ENCODE results near the gene SH3BP5. TPM values are rescaled to one million over a fixed set of nuclear protein-coding genes. Genes with fewer than 3 reads are reported as not detected.

The SH3BP5 gene
- total and polyA plus RNA-seq, 2 donors (not counting 1 experiment from before 2014, with no cell fraction given) = 76.6 to 92.3 TPM

- Mint-ChIP-seq H3K27ac (peak within 1 kb of the TSS; percentile 93), H3K4me3 (peak within 1 kb of the TSS; percentile 94), H3K27me3 (no peaks in the 10 kb centered on the region), H3K9me3 (ENCODE audit: insufficient read depth) (no peaks in the 10 kb centered on the region), H3K4me1 (peaks cover 25% of the 10 kb centered on the region)
- peaks cover 12% of the 10 kb centered on the region for H4K20me1 ChIP-seq (ENCODE audit: control insufficient read depth, insufficient read depth, low read length, poor library complexity, severe bottlenecking)
- TF ChIP-seq, protein P1, sequence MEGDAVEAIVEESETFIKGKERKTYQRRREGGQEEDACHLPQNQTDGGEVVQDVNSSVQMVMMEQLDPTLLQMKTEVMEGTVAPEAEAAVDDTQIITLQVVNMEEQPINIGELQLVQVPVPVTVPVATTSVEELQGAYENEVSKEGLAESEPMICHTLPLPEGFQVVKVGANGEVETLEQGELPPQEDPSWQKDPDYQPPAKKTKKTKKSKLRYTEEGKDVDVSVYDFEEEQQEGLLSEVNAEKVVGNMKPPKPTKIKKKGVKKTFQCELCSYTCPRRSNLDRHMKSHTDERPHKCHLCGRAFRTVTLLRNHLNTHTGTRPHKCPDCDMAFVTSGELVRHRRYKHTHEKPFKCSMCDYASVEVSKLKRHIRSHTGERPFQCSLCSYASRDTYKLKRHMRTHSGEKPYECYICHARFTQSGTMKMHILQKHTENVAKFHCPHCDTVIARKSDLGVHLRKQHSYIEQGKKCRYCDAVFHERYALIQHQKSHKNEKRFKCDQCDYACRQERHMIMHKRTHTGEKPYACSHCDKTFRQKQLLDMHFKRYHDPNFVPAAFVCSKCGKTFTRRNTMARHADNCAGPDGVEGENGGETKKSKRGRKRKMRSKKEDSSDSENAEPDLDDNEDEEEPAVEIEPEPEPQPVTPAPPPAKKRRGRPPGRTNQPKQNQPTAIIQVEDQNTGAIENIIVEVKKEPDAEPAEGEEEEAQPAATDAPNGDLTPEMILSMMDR (IDR thresholded peaks at IDR 0.05) = no peak
- TF ChIP-seq EZH2 (IDR thresholded peaks at IDR 0.05; ENCODE audit: borderline replicate concordance, insufficient read depth, low read depth, low read length, poor library complexity, severe bottlenecking) = no peak
- H2AFZ ChIP-seq (ENCODE audit: insufficient read depth, low read depth, low read length, poor library complexity, severe bottlenecking) = peak within 1 kb of the TSS; percentile 93
- peaks cover 16 to 19% of the 10 kb centered on the region in 2 donors for H3K4me1 ChIP-seq (ENCODE audit: control insufficient read depth in 2 of 2, insufficient read depth in 2 of 2, low read length in 2 of 2)
- H3K9ac ChIP-seq (ENCODE audit: low read length) = peak within 1 kb of the TSS; percentile 96
- H3K4me2 ChIP-seq (replicated peaks; ENCODE audit: low read depth, low read length, poor library complexity, severe bottlenecking) = peak within 1 kb of the TSS; percentile 83
- DNase-seq (peak; percentile 97), ATAC-seq (ENCODE audit: low read depth) (peak; percentile 89)
- peak within 1 kb of the TSS; percentile 68 to 93 for H3K27ac ChIP-seq (ENCODE audit: low read length in 2 of 2)
- no peaks in the 10 kb centered on the region for H3K9me3 ChIP-seq (ENCODE audit: control extremely low read depth in 1 of 3, control insufficient read depth in 2 of 3, insufficient read depth in 1 of 3, low read length in 2 of 3)
- CTCF ChIA-PET = interaction anchor here (0.7 to 14.2 kb wide), 20 partner anchors 11 to 973 kb away, joined by 3 to 305 read pairs (median 4); partner anchors contain the start of genes CCDC174 and SH3BP5
- H3K4me3 ChIP-seq (ENCODE audit: control extremely low read depth in 1 of 5, extremely low read depth in 1 of 5, insufficient read depth in 1 of 5, low read depth in 2 of 5, low read length in 4 of 5) = peak within 1 kb of the TSS; percentile 71 to 95 (median 78)
- under 1% methylated on average over 92 of the region's 92 CpGs for WGBS (ENCODE audit: insufficient coverage)
- peaks cover 1 to 4% of the 10 kb centered on the region in 2 experiments for H3K36me3 ChIP-seq (replicated peaks in 1 of 2; ENCODE audit: control extremely low read depth in 1 of 2, control insufficient read depth in 1 of 2, extremely low read depth in 1 of 2, insufficient read depth in 2 of 2, low read length in 1 of 2)
- intact Hi-C loops (cut with micrococcal nuclease) = loop anchor here (1.0 to 5.0 kb wide), 11 partner anchors 63 to 1059 kb away; partner anchors contain the start of genes BTD, DPH3, EAF1 and HACL1
- H3K27me3 ChIP-seq (replicated peaks in 1 of 4; ENCODE audit: control extremely low read depth in 1 of 4, control insufficient read depth in 3 of 4, insufficient read depth in 4 of 4, low read length in 3 of 4) = no peaks in the 10 kb centered on the region
- H3K79me2 ChIP-seq (ENCODE audit: control insufficient read depth, insufficient read depth, low read length) = peaks cover 44% of the 10 kb centered on the region
- POLR2A ChIA-PET = interaction anchor here (1.0 to 1.1 kb wide), 3 partner anchors 108 to 195 kb away, joined by 3 read pairs; no protein-coding TSS in a partner anchor
Observed at GRCh38 chr3:15205934-15206661, 126.3 kb downstream of the SH3BP5 start, which contains the start of gene CAPN7. Gene CAPN7 (plus strand): TSS chr3:15206246. CDS start chr3:15206496, 250 bp downstream.

Measured in B cell (primary cell).